ENCODE results near the gene DHRS1.

The DHRS1 gene

DNA sequence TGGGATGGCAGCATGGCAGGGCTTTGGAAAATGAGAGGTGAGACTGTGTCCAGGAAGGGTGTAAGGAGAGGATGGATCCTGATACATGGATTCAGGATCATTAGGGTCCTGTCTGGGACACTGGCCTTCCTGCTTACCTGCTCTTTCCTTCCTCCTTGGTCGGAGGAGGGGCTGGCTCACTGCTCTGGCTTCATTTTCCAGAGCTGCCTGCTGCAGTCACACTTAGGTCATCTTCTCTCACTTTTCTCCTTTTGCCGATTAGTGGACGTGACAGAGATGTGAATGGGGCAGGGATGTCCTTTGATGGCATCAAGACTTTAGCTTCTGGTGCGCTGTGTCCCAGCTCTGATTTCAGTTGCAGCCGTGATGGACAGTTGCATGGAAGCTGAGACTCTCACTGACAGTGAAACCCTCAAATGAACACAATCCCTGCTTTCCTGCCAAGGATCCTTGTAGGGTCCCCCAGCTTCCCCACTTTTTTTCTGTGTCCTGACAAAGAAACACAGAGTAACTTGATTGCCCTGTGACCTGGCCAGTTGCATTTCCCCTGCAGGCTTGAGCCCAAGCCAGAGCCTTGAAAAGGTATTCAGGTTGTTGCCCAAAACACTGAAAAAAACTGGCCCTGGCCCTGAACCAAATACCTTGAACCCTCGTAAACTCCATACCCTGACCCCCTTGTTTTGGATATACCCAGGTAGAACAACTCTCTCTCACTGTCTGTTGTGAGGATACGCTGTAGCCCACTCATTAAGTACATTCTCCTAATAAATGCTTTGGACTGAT, 9.0 kb upstream of the DHRS1 start:
- no peak for DNase-seq

DNA sequence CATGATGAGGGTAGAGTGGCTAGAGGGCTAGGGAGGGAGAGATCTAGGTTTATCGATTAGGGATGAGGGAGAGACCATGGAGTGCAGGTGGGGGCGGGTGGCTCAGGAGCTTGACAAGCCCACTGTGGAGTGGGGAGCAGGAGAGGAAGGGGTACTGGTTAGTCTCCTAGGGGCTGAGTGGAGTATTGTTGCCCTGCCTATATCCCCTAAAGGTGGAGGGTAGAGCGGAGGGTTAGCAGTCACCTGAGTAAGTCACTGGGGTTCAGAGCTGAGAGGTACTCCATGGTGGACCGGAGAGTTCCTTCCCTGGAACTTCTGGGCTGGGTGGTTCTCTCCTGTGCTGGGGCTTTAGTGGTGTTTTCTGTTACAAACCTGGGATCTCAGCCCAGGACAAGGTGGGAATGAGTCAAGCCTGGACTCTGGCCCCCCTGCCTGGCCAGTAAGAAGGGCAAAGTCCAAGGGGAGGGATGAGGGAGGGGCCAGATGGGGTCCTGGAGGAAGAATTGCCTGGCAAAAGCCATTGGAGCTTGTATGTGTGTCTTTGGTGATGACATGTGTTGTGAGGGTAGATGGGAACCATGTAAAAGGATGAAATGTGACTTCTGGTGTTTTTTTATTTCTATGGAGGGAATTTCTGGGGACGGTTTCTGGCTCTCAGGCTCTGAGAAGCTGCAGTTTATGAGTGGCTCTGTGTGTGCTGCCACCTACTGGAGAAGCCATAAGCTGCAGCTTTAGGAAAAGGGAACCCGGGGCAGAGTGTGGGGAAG, 8.2 kb upstream of the DHRS1 start, which contains the start of gene CIDEB:
TSS of gene CIDEB (minus strand) at position 403 of the 767 bp plus-strand sequence. CDS start at position 284, 119 bp downstream.
- DNase-seq = peak; percentile 71 to 73

DNA sequence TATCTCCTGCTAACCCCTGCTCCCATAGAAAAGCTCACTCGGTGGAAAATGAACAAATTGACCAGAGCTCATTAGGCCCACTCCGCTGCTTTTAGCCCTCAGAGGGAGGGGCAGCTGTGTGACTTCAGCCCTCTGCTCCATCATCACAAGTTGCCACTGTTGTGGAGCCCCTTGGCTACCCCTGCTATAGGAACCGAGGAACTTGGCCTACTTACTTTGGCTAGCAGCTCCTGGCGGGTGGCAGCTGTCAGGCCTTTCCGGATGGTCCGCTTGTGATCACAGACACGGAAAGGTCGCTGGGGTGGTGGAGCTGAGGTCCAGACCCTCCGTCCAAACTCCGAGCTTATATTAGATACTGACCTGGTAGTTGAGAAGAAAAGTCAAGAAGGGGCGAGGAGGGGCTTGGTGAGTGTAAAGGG, 7.6 kb upstream of the DHRS1 start:
- DNase-seq = no peak

DNA sequence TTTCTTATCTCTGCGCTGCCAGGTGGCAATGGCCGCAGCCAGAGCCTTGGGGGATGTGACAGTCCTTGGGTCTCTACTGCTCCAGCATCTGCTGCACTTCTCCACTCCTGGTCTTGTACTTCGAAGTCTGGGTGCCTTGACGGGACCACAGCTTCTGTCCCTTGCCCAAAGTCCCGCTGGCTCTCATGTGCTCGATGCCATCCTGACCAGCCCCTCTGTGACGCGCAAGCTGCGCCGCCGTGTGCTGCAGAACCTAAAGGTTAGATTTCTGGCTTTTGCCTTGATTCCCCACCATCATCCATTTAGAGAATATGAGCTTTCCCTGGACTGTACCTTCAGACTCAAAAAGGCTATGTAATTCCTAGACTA, 4.4 kb upstream of the DHRS1 start:
- DNase-seq = no peak

DNA sequence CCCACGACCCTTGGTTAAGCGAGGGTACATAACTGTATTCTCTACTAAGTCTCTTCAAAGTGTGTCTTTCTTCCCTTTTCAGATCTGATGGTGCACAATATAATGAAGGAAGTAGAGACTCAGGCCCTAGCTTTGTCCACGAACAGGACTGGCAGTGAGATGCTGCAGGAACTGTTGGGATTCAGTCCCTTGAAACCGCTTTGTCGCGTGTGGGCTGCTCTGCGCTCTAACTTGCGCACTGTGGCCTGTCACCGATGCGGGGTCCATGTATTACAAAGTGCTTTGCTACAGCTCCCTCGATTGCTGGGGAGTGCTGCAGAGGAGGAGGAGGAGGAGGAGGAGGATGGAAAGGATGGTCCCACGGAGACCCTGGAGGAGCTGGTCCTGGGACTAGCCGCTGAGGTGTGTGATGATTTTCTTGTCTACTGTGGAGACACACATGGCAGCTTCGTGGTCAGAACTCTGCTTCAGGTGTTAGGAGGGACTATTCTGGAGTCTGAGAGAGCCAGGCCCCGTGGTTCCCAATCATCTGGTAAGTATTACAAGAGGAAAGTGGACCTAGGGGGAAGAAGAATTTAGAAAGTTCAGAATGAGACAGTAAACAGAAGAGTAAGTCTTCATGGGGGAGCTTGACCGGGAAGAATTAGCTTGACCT, 873 bp upstream of the DHRS1 start:
- DNase-seq = no peak

DNA sequence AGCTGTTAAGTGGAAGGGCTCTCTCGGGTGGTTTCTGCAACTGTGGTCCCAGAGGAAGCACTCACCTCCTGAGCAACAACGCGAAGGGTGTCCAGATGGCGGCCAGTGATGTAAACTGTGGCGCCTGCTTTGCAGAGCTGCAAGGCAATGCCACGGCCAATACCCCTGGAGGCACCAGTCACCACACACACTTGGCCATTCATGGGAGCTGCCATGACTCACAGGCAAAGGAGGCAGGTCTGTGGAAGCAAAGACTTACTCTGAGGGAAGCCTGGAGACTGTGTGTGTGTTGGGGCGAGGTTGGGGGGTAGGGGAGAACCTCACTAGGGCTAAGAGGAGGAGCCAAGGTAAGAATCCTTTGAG, 707 bp downstream of the DHRS1 start:
- no peak for DNase-seq

DNA sequence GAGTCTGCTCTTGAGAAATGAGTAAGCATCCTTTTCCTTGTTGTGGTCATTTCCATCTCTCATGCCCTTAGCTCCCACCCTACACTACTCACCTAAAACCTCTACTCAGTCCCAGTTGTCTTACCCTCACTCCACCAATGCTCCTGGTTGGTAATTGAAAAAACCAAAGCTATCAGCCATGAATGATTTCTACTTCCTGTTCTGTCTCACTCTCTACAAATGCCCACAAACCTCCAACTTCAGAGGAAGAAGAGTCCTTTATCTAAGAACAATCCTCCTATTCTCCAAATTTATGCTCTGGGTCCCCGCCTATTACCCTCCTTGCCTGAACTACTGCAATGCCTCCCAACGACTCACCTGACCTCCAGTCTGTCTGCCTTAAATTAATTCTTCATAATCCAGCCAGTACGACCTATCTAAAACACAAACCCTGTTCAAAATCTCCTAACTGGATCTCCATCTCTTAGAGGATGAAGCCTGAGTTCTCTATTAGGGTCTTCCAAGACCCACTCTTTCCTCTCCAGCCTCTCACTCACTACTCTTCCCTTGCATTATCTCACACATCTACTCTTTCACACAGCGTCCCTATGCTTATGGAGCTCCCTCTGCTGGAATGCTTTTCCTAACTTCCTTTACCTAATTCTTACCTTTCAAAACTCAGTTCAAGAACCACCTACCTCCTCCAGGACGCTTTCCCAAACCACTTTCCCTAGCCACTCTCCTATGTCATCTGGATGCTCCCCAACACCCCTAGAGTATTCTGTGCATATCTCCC, 2.2 kb downstream of the DHRS1 start:
- no peak for DNase-seq

DNA sequence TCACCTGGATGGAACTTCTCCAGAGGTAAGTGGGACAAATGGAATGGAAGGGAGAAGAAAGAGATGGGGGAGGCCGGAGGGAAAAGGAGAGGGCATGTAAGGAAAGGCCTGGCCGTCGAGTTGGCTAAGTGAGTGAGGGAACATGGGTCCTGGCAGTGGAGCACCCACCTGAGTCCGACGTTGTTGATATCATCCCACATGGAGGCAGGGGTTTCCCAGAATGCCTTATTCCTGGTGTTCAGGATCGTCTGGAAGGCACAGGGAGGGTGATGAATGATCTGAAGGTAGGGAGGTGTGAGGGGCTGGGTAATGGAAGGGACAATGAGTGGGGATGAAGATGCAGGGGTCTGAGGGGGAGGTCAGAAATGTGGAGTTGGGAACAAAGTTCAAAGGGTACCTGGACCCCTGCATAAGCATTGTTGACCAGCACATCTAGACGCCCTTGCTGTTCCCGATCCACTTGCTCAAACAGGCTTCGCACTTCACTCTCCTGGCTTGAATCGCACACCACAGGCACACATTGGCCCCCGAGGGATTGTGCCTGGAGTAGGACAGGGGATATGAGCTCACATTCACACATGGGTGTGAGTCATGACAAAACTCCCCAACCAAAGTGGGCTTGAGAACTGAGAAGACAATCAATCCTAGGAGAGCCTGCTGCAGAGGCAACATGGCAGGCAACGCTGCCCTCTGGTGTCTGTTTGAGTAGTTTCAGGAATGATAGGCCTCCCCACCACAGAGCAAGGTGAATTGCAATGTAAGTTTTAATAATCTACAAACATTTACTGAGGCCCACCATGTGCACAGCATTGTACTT, 3.0 kb downstream of the DHRS1 start:
- peak; percentile 81 to 83 for DNase-seq

DNA sequence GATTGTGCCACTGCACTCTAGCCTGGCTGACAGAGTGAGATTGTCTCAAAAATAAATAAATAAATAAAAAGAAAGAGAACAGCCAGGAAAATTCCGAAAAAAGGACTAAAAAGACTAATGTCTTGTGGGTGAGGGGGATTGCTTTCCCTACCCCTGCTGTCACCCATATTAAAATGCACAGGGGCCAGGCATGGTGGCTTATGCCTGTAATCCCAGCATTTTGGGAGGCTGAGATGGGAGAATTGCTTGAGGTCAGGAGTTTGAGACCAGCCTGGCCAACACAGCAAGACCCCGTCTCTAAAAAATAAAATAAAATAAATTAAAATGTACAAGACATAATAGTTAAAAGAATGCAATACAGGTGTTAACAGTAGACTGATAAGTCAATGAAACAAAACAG, 6.1 kb downstream of the DHRS1 start:
- DNase-seq = no peak

DNA sequence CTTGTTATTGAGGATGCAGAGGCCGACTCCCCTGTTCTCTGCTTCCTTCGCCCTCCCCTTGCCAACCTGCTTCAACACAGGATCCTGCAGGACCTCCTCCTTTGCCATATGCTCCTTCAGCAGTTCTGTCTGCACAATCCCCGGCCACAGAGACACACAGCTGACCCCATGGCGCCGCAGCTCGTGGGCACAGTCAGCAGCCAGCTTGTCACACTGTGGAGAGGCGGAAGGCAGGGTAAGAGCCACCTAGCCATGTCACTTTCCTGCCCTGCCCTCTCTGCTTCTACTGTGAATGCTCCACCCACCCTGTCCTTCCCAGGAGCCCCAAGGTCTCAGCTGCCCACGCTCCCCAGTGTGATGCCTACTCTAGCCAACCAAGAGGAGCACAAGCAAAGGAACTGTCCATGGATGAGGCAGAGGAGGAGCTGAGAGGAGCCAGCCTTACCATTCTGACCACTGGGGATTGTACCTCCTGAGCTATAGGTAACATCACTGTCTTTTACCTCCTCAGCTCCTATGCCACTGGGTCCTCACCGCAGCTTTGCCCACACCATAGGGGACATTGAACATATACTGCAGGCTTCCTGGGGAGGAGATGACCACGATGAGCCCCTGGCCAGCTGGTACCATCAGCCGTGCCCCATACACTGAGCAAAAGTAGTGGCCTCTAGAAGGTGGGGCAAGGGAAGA, 7.3 kb downstream of the DHRS1 start:
- no peak for DNase-seq

DNA sequence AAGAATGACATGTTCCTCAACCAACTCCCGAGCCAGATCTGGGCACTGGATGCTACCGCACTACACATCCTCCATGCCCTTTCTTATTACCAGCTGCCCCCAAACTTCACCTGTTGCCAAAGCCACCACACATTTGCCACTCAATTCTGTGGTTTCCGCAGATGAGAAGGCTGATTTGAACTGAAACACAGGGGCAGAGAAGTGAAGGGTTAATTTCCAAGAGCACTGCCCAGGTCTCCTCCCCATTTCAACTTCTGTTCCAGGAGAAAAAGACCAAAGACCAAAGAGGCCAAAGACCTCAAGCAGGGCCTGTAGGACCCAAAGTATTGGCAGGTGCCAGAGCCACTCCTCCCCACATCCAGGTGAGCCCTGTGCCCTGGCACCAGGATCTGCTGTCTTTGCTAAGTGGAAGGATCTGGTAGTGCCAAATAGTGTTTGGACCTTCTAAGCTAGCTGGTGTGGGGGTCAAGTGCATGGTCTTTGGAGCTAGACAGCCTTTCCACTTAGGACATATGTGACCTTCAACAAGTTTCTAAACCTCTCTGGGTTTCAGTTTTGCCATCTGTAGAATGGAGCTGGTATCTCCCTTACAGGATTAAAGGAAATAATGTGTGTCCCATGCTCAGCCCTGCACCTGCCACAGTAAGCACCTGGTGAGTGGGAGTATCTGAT, 8.0 kb downstream of the DHRS1 start:
- no peak for DNase-seq

DNA sequence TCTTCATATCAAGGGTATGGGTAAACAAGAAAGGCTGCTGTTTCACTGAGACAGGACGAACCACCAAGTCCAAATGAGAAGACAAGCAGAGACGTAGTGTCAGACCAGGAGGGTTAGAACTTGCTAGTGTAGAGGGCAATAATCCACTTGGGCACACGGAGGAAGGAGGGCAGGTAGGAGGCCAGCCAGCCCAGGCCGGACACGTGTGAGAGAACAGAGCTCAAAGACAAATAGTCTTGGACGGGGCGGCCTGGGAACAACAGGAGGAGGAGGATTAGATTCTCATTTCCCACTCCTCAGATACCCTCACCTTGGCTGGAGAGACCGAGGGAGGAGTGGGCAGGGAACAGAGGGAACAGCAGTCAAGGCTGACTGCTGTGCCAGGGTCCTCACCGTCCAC, 8.8 kb downstream of the DHRS1 start:
- no peak for DNase-seq

DNA sequence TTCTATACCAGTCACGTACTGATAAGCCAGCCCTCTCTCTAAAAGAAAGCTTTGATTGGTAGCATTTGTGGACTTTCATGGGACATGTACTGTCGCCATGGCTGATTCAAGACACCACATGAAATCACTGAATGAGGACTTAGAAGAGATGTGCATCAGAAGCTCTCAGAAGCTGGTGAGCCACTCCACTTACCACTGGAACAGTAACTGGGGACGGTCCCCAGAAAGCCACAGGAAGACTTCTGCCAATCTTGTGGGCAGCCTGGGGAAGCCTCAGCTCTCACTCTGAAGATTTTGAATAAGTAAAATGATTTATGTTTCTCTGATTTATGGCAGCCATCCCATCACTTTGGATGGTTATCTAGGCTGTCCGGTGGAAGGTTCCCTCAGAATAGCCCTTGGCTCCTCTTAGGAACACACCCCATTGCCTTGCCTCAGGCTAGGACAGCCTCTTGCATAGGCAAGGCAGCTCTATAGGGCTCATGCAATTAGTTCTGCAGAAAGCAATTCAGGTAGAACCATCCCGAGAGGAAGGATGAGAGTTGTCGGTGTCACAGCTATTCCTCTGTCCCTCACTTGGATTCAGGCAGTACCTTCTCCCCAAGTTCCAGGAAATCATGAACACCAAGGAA, 9.8 kb downstream of the DHRS1 start:
- no peak for DNase-seq

DNA sequence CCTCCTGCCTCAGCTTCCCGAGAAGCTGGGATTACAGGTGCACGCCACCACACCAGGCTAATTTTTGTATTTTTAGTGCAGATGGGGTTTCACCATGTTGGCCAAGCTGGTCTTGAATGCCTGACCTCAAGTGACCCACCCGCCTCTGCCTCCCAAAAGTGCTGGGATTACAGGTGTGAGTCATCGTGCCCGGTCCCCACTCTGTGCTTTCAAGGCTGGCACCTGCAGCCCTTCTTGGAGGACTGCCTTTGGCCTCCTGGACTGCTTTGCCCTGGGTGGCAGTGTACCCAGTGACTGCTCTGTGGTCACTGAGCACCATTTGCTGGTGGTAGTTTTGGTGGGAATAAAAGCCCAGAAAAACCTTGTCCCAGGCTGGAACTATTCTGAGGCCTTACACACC, 12.6 kb downstream of the DHRS1 start:
- DNase-seq = no peak

DNA sequence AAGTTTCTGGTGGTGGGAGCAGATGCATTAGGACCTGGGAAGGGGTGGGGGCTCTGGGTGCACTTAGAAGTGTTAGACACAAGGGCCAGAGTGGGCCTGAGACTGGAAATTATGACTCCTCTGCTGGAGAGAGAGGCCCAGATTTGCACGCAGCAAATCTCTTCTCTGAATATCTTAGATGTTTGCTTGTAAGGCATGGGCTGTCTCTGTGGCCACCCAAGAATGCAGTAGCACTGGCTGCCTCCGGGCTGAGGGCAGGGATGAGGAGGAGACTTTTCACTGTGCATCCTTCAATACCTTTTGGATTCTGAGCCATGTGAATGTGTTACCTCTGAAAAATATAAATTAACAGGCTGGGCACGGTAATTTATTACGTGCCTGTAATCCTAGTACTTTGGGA, 14.2 kb downstream of the DHRS1 start:
- DNase-seq = no peak

DNA sequence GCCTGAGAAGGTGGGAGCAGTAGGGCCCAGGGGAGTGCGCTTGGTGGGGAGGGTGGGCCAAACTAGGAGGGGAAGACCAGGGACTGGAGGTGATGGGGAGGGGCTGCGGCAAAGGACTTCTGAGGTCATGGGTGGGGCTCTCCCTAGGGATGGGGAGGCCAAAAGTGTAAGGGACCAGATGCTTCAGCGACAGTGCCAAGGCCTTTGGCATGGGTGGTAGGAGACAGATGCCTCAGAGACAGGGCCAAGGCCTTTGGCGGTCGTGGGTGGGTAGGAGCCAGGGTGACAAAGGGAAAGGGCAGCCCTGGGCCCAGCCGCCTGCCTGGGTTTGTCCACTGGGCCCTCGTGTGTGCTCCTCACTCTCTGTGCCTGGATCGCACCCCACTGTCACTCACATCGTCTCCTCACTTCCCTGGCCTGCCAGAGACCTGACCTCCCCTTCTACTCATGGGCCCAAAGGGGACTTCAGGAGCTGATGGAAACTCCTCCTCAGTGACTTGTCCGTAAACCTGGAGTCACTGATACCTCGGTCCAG, 15.0 kb downstream of the DHRS1 start:
- DNase-seq = no peak

DNA sequence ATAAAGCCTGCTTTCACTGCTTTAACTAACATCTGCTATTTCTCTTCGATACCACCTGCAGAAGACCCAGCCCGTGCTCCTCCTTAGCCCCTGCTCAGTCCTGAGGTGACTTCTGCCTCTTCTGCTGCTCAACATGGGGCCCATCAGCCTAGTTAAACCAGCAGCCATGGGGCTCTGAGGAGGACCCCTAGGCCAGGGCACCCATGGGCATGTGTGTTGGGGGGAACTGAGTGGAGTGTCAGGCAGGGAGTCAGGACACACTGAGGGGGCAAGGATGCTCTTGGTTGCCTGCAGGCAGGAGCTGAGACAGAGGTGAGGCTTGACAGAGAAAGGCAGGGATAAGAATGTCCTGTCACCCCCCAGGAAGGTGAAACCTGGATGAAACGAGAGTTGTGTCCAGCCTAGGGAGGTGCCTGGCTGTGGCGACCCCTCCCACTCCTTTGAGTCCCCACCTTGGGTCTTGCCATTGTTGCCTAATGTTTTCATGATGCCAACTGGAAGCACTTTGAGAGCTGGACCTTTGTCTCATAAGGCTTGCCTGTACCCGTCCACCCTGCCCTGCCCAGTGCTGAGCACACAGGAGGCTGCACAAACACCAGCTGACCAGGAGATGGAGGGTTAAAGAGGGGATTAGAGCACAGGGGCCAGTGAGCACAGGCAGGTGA, 15.7 kb downstream of the DHRS1 start:
- DNase-seq = no peak

DNA sequence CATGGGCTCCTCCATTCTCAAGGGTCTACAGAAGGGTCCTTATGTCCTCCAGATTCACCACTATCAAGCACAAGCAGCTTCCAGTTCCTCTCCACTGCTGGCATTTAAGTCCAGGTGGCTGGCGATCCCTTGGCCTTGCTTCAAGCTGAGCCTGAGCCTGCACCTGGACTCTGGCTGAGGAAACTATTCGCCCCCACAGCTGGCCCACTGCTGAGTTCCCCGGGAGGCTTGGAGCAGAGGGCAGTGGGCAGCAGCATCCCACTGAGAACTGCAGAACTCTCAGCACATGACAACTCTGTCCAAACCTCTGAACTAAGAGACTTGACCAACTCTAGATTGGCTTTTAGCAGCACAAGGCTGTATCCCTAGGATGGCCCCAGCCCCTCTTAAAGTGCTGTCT, 16.8 kb downstream of the DHRS1 start:
- no peak for DNase-seq

DNA sequence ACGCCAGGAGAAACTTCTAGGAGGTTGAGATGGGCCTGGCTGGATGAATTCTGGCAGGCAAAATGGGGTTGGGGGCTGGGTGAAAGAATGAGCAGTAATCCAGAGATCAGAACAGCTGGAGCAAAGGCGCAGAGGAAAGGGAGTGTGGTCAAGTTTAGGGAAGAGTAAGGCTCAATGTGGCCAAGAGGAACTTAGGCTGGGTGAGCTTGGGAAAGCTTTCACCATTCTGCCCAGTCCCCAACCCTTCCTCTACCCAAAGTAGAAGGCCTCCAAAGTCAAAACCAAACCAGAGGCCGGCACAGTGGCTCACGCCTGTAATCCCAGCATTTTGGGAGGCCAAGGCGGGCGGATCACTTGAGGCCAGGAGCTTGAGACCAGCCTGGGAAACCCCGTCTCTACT, 17.9 kb downstream of the DHRS1 start:
- no peak for DNase-seq

All from CD4-positive, alpha-beta T cell treated with Interleukin-4 for 1 hour (primary cell).